ENCODE measurements around the gene FCHO1.
"Not testable (repeated sequence)": the region's sequence is repeated elsewhere in the genome, so short reads cannot be mapped to it uniquely, and the experiment has no call there.

FCHO1 gene

GRCh38 chr19:17790059-17790780 lies 38.9 kb downstream of the FCHO1 start:
- no peaks in the 10 kb centered on the region for H3K9me3 Mint-ChIP-seq (ENCODE audit: low read depth)
- H3K27me3 Mint-ChIP-seq: no peaks in the 10 kb centered on the region
- H3K4me1 Mint-ChIP-seq (ENCODE audit: low read depth): peaks cover 36% of the 10 kb centered on the region
- H3K27ac Mint-ChIP-seq: peak overlapping the region; percentile 54
- H3K36me3 Mint-ChIP-seq: peaks cover 2% of the 10 kb centered on the region
- no peak overlapping the region for H3K4me3 Mint-ChIP-seq

- Mint-ChIP-seq H3K4me3 (peak overlapping the region; percentile 65), H3K36me3 (no peaks in the 10 kb centered on the region), H3K9me3 (ENCODE audit: low read depth) (no peaks in the 10 kb centered on the region), H3K27me3 (no peaks in the 10 kb centered on the region), H3K27ac (peak overlapping the region; percentile 54), H3K4me1 (ENCODE audit: low read depth) (peaks cover 58% of the 10 kb centered on the region)
These were observed 43.1 kb downstream of the FCHO1 start for GRCh38 chr19:17794412-17794730.

DNA sequence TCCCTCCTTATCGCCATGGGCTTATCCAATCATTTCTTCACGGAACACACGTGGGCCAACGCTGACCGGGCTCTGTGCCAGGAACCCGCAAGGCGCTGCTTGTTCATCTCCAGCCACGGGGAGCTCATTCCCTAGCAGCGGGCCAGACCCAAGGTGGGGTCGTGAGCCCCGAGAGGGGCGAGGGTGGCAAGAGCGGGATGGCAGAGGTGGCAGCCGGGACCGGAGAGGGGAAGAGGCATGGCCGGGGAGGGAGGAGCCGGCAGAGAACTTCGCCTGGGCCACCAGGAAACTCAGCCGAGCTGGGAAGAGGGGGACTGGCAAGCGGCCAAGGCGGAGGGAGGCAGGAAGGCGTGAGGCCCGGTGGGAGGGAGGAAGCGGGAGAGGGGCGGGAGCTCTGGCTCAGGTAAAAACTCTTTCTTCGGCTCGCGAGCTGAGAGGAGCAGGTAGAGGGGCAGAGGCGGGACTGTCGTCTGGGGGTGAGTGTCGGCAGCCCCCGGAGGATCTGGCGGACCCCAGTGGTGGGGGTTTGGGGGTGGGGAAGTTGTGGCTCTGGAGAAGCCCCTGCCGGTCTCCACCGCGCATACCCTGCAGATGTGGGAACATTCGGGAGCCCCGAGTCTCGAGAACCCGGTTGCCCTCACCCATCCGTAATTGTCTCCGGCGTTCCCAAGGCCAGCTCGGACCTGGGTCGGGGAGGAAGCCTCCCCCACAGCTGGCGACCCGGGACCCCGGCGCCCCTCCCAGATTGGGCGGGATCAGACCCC lies 43.6 kb downstream of the FCHO1 start, which contains the start of gene B3GNT3:
TSS of gene B3GNT3 (plus strand) at position 408 of the 764 bp plus-strand sequence. CDS start 12,670 bp downstream, outside the sequence.
- peaks cover 57% of the 10 kb centered on the region for H3K4me1 Mint-ChIP-seq (ENCODE audit: low read depth)

DNA sequence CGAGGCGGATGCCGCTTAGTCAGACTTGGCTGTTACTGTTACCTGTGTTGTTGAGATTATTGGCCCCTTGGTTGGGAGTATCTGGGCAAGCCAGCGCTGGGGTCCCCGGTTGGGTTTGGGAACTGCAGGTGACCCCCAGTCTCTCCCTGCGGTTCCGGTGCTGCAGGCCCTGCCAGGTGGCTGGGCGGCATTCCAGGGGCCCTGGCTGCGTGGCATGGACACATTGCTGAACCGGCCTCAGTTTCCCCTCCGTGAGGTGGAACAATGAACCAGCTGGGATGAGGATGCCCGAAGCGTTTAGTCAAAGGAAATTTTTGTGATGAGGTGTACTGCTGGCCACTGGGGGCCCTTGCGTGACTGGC lies 44.2 kb downstream of the FCHO1 start:
- Mint-ChIP-seq H3K27me3 (no peaks in the 10 kb centered on the region), H3K4me1 (ENCODE audit: low read depth) (peaks cover 51% of the 10 kb centered on the region), H3K36me3 (no peaks in the 10 kb centered on the region), H3K27ac (no peak overlapping the region), H3K9me3 (ENCODE audit: low read depth) (no peaks in the 10 kb centered on the region), H3K4me3 (peak overlapping the region; percentile 35)

More for the DNA sequence above, 43.6 kb downstream of the FCHO1 start, which contains the start of gene B3GNT3:
- Mint-ChIP-seq H3K27ac (peak within 1 kb of the TSS; percentile 54), H3K36me3 (no peaks in the 10 kb centered on the region), H3K27me3 (no peaks in the 10 kb centered on the region), H3K9me3 (ENCODE audit: low read depth) (no peaks in the 10 kb centered on the region), H3K4me3 (peak within 1 kb of the TSS; percentile 65)

- no peak overlapping the region for H3K4me3 Mint-ChIP-seq
- H3K27me3 Mint-ChIP-seq: no peaks in the 10 kb centered on the region
- no peaks in the 10 kb centered on the region for H3K36me3 Mint-ChIP-seq
- H3K27ac Mint-ChIP-seq: no peak overlapping the region
- no peaks in the 10 kb centered on the region for H3K9me3 Mint-ChIP-seq (ENCODE audit: low read depth)
- peaks cover 49% of the 10 kb centered on the region for H3K4me1 Mint-ChIP-seq (ENCODE audit: low read depth)
These were observed 44.9 kb downstream of the FCHO1 start for GRCh38 chr19:17796013-17796837.

GRCh38 chr19:17796838-17797423 lies 45.7 kb downstream of the FCHO1 start:
- Mint-ChIP-seq H3K4me1 (ENCODE audit: low read depth) (peaks cover 43% of the 10 kb centered on the region), H3K36me3 (no peaks in the 10 kb centered on the region), H3K27me3 (no peaks in the 10 kb centered on the region), H3K9me3 (ENCODE audit: low read depth) (no peaks in the 10 kb centered on the region), H3K4me3 (no peak overlapping the region), H3K27ac (no peak overlapping the region)

DNA sequence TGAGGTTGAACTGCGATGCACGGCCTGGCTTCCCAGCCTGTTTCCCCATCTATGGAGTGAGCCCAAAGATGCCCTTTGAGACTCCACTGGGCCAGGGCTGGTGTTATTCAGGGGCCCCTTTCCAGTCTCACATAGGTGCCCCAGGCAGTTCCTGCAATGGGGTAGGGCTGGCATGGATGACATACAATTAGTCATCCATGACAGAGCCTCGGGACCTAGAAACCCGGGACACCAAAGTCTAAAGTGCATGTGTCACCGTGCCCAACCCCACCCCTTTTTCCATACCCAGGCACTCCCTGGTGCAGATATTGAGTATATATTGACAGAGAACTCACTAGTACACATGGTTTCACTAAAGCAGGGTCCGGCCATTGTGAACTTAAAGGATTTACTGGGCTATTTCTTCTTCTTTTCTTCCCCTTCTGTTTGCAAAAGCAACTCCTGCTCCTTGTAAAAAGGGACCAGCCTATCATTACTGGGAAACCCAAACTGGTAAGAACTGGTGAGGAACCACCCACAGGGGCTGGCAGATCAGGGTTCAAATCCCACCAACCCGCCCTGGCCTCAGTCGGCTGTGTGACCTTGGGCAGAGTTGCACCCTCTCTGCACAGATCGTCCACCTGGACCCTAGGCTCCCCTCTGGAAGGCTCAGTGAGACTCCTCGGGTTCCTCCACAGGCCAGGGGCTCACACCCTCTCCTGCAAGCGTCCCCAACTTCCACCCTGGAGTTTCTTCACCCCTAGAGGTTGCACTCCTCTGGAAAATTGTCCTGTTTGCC lies 46.3 kb downstream of the FCHO1 start:
- no peaks in the 10 kb centered on the region for H3K36me3 Mint-ChIP-seq
- H3K9me3 Mint-ChIP-seq (ENCODE audit: low read depth): no peaks in the 10 kb centered on the region
- no peak overlapping the region for H3K4me3 Mint-ChIP-seq
- peaks cover 46% of the 10 kb centered on the region for H3K4me1 Mint-ChIP-seq (ENCODE audit: low read depth)
- no peaks in the 10 kb centered on the region for H3K27me3 Mint-ChIP-seq
- H3K27ac Mint-ChIP-seq: no peak overlapping the region

DNA sequence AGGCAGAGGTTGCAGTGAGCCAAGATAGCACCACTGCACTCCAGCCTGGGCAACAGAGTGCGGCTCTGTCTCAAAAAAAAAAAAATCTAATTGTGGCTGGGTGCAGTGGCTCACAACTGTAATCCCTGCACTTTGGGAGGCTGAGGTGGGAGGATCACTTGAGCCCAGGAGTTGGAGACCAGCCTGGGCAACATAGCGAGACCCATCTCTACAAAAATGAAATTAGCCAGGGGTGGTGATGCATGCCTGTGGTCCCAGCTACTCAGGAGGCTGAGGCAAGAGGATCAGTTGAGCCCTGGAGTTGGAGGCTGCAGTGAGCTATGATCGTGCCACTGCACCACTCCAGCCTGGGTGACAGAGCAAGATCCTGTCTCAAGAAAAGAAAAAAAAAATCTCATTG lies 47.3 kb downstream of the FCHO1 start:
- H3K36me3 Mint-ChIP-seq; H3K4me3 Mint-ChIP-seq; H3K27me3 Mint-ChIP-seq; H3K9me3 Mint-ChIP-seq (ENCODE audit: low read depth); H3K27ac Mint-ChIP-seq: not testable (repeated sequence)
- H3K4me1 Mint-ChIP-seq (ENCODE audit: low read depth): peaks cover 48% of the 10 kb centered on the region

GRCh38 chr19:17802137-17802858 lies 51.0 kb downstream of the FCHO1 start:
- Mint-ChIP-seq H3K36me3 (no peaks in the 10 kb centered on the region), H3K27ac (peak overlapping the region; percentile 11), H3K4me3 (peak overlapping the region; percentile 7), H3K4me1 (ENCODE audit: low read depth) (peaks cover 35% of the 10 kb centered on the region), H3K27me3 (no peaks in the 10 kb centered on the region), H3K9me3 (ENCODE audit: low read depth) (no peaks in the 10 kb centered on the region)

- H3K4me1 Mint-ChIP-seq (ENCODE audit: low read depth): peaks cover 35% of the 10 kb centered on the region
- H3K27me3 Mint-ChIP-seq: no peaks in the 10 kb centered on the region
- peak overlapping the region; percentile 76 for H3K27ac Mint-ChIP-seq
- H3K4me3 Mint-ChIP-seq: peak overlapping the region; percentile 63
- H3K36me3 Mint-ChIP-seq: no peaks in the 10 kb centered on the region
- H3K9me3 Mint-ChIP-seq (ENCODE audit: low read depth): no peaks in the 10 kb centered on the region
These were observed 52.1 kb downstream of the FCHO1 start for GRCh38 chr19:17803264-17803896.

GRCh38 chr19:17805427-17805826 lies 54.1 kb downstream of the FCHO1 start:
- no peaks in the 10 kb centered on the region for H3K36me3 Mint-ChIP-seq
- H3K27ac Mint-ChIP-seq: peak overlapping the region; percentile 22
- no peaks in the 10 kb centered on the region for H3K27me3 Mint-ChIP-seq
- H3K4me1 Mint-ChIP-seq (ENCODE audit: low read depth): peaks cover 35% of the 10 kb centered on the region
- no peaks in the 10 kb centered on the region for H3K9me3 Mint-ChIP-seq (ENCODE audit: low read depth)
- peak overlapping the region; percentile 9 for H3K4me3 Mint-ChIP-seq

DNA sequence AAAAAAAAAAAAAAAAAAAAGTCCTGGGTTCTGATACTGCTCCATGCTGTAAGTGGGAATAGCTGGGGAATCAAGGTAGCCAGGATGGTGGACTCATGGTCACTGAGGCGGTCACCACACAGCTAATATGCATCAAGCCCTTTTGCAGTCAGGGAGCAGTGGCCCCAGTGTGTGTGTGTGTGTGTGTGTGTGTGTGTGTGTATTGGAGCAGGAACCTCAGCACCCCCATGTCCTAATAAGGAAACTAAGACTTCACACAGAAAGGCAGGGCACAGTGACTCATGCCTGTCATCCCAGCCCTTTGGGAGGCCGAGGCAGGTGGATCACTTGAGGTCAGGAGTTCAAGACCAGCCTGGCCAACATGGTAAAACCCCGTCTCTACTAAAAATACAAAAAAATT lies 55.7 kb downstream of the FCHO1 start:
- no peaks in the 10 kb centered on the region for H3K9me3 Mint-ChIP-seq (ENCODE audit: low read depth)
- H3K27me3 Mint-ChIP-seq: no peaks in the 10 kb centered on the region
- peaks cover 34% of the 10 kb centered on the region for H3K4me1 Mint-ChIP-seq (ENCODE audit: low read depth)
- peak overlapping the region; percentile 54 for H3K4me3 Mint-ChIP-seq
- no peak overlapping the region for H3K27ac Mint-ChIP-seq
- H3K36me3 Mint-ChIP-seq: no peaks in the 10 kb centered on the region

DNA sequence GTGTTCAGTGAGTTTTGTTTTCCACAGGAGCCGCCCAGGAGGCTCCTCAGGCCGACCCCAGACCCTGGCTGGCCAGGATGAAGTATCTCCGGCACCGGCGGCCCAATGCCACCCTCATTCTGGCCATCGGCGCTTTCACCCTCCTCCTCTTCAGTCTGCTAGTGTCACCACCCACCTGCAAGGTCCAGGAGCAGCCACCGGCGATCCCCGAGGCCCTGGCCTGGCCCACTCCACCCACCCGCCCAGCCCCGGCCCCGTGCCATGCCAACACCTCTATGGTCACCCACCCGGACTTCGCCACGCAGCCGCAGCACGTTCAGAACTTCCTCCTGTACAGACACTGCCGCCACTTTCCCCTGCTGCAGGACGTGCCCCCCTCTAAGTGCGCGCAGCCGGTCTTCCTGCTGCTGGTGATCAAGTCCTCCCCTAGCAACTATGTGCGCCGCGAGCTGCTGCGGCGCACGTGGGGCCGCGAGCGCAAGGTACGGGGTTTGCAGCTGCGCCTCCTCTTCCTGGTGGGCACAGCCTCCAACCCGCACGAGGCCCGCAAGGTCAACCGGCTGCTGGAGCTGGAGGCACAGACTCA lies 56.5 kb downstream of the FCHO1 start:
- Mint-ChIP-seq H3K27ac (peak overlapping the region; percentile 70), H3K9me3 (ENCODE audit: low read depth) (no peaks in the 10 kb centered on the region), H3K4me1 (ENCODE audit: low read depth) (peaks cover 29% of the 10 kb centered on the region), H3K4me3 (peak overlapping the region; percentile 64), H3K36me3 (no peaks in the 10 kb centered on the region), H3K27me3 (no peaks in the 10 kb centered on the region)
